AG04449 (cell line): ENCODE results near the gene MMAB.

Experiments
- CTCF ChIA-PET: fragments of 350-600 bp; formaldehyde crosslinking; extraction: SDS; loops from one replicate; lab custom pipeline; 2021; ENCODE audit warnings: antibody characterized with exemption; lab: Yijun Ruan, JAX
- POLR2A ChIA-PET: fragments of 400-600, 350-600 bp; formaldehyde crosslinking; extraction: SDS; loops from one replicate; lab custom pipeline; 2020; ENCODE audit warnings: antibody characterized with exemption, inconsistent platforms; lab: Yijun Ruan, JAX
- DNase-seq: peaks from one replicate; pipeline ENCODE4 v3.0.0-alpha.2; 2010; ENCODE audit warnings: low read depth, low spot score
- H3K4me3 ChIP-seq: 2 replicates; pipeline ENCODE4 v1.5.1; 2011; ENCODE audit warnings: low read depth, mild to moderate bottlenecking, control low read depth, low read length
- TF ChIP-seq, protein P1 (sequence below): IDR thresholded peaks from one replicate; pipeline ENCODE4 v1.5.1; 2011; ENCODE audit warnings: mild to moderate bottlenecking, moderate library complexity, low read length, control low read depth, inconsistent platforms; ENCODE audit not compliant: insufficient read depth; ENCODE audit errors: missing control alignments

MMAB gene

DNA sequence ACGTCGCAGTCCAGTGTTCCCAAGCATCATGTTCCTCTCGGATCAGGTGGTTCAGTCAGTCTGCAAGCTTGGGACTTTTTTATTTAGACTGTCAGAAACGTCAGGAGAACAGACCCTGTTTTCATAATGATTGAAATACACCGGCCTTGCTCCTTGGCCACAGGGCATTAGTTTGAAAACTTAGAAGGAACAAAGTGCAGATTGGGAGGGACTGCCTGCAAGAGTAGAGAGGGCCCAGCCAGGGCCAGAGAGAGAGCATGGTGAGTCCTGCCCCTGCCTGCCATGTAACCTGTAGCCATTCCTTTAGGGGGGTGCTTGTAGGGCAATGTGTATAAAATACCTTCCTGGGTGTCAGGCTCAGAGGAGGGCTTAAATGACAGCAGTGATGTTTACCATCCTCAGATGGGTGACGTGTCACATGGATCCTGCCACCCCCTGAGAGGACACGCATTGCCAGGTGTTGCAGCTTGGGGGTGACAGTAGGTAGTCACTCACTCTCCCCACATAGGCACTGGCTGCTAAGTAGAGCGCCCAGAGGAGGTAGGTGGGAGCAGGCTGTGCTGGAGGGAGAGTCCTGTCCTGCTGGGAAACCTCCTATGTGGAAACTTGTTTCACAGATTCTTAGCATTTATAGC, 45.7 kb downstream of the MMAB start:
- POLR2A ChIA-PET: no interaction called here
- no peak overlapping the region for H3K4me3 ChIP-seq
- CTCF ChIA-PET: interaction anchor here (1.0 kb wide), 1 partner anchor 99 kb away, joined by 3 read pairs; no protein-coding TSS in a partner anchor
- no peak for DNase-seq
- TF ChIP-seq, protein P1, sequence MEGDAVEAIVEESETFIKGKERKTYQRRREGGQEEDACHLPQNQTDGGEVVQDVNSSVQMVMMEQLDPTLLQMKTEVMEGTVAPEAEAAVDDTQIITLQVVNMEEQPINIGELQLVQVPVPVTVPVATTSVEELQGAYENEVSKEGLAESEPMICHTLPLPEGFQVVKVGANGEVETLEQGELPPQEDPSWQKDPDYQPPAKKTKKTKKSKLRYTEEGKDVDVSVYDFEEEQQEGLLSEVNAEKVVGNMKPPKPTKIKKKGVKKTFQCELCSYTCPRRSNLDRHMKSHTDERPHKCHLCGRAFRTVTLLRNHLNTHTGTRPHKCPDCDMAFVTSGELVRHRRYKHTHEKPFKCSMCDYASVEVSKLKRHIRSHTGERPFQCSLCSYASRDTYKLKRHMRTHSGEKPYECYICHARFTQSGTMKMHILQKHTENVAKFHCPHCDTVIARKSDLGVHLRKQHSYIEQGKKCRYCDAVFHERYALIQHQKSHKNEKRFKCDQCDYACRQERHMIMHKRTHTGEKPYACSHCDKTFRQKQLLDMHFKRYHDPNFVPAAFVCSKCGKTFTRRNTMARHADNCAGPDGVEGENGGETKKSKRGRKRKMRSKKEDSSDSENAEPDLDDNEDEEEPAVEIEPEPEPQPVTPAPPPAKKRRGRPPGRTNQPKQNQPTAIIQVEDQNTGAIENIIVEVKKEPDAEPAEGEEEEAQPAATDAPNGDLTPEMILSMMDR: no peak

DNA sequence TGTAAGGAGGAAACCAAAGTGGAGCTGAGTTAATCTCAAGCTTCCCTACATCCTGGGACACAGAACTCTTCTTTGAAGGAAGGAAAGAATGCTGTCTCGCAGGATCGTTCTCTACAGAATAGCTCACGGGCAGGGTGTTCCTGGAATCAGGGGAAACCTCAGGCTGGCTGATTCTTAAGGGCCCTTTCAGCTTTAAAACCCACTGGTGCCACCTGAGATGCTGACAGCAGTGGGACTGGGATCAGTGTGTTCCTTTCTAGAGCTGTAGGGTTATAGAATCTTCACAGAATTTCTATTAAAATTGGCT, 48.1 kb downstream of the MMAB start:
- CTCF ChIA-PET: interaction anchor here (1.0 to 10.6 kb wide), 5 partner anchors 8 to 249 kb away, joined by 3 to 204 read pairs (median 4); partner anchors contain the start of genes MMAB and MVK
- TF ChIP-seq, protein P1: no peak
- POLR2A ChIA-PET: no interaction called here
- H3K4me3 ChIP-seq: no peak overlapping the region
- DNase-seq: no peak

DNA sequence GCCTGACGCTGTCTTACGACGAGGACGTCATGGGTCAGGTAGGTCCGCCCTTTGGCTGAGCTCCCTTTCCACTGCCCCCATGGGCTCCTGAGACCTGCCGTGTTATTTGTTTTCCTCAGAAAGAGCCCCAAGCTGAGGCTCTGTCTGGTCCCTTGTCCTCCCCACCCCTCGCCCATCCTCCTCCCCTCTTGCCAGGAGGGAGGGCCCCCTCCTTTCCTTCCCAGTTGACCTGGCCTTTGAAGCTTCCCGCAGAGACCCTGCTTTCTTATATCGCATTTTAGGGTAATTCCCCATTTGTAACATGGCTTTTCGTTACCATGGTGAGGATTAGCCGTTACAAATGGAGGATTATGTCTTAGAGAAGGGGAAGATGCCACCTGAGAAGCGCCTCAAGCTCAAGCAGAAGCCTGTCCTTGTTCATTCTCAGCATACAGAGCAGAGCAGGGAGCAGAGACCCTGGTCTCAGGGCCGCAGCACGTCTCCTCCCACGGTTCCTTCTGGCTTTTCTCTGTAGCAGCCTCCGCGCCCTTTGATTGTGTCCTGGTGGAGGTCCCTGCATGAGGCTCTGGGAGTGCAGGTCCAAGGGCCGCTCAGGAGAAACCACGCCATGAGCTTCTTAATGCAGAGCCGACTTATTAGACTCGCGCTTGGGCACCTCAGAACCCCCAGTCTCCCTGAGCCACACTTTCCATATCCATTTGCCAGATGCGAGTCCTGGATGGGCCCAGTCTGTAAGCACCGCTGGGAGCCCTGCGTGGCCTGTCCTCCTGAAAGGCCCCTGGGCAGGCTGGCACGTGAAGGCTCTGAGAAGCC, 48.6 kb downstream of the MMAB start:
- ChIA-PET CTCF (interaction anchor here (0.8 to 10.6 kb wide), 7 partner anchors 8 to 249 kb away, joined by 3 to 204 read pairs (median 4); partner anchors contain the start of genes MMAB and MVK), POLR2A (no interaction called here)
- TF ChIP-seq, protein P1: no peak

DNA sequence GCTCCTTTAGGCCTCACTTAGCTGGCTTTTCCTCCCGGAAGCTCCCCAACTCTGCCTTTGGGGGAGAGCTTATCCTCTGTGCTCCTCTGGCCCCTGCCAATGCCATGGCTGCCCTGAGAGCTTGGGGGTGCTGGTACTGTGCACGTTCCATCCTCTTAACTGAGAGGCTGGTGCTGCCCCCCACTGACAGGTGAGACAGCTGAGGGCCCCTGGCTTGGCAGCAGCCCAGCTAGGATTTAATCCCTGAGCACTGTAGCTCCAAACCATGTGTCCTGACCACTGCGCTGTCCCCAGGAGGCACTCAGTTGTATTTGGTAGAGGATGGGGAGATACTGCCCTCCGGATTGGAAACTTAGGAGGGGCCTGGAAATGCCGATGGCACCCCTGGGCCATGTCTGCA, 49.8 kb downstream of the MMAB start:
- DNase-seq: no peak

More for the DNA sequence above, 48.6 kb downstream of the MMAB start:
- H3K4me3 ChIP-seq: no peak overlapping the region
- DNase-seq: no peak

GRCh38 chr12:109523071-109523470, 50.2 kb downstream of the MMAB start:
- ChIA-PET POLR2A (no interaction called here), CTCF (interaction anchor here (1.7 to 10.6 kb wide), 3 partner anchors 10 to 251 kb away, joined by 4 to 204 read pairs (median 7); no protein-coding TSS in a partner anchor)
- no peak for DNase-seq
- TF ChIP-seq, protein P1: no peak
- H3K4me3 ChIP-seq: no peak overlapping the region

More for the DNA sequence above, 49.8 kb downstream of the MMAB start:
- H3K4me3 ChIP-seq: no peak overlapping the region
- ChIA-PET POLR2A (no interaction called here), CTCF (interaction anchor here (1.7 to 10.6 kb wide), 3 partner anchors 10 to 251 kb away, joined by 4 to 204 read pairs (median 7); no protein-coding TSS in a partner anchor)
- TF ChIP-seq, protein P1: no peak

DNA sequence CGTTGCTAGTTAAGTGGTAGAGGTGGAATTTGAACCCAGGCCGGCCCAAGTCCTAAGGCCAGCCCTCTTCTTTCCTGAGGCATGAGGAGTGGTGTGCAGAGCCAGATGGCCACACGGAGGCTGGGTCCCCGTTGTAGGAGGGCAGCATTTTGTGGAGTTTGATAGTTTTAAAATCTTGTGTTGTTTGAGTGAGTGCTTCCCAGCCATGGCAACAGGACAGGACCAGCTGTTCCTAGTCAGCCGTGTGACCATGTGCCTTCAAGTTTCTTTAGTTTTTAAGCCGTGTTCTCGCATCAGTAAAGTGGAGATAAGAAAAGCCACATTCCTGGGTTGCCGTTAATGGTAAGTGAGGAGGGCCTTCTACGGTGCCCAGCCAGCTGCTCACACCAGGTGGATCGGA, 51.5 kb downstream of the MMAB start:
- DNase-seq: no peak
- no peak overlapping the region for H3K4me3 ChIP-seq
- TF ChIP-seq, protein P1: no peak
- CTCF ChIA-PET: interaction anchor here (1.1 to 10.6 kb wide), 7 partner anchors 8 to 323 kb away, joined by 3 to 204 read pairs (median 4); no protein-coding TSS in a partner anchor
- POLR2A ChIA-PET: no interaction called here
